HK-2 (cell line): ENCODE measurements around the gene SLC16A12.
A peak's percentile ranks its signal among the peaks of the same experiment; 100 is the strongest.
"Not testable (repeated sequence)": the region's sequence is repeated elsewhere in the genome, so short reads cannot be mapped to it uniquely, and the experiment has no call there.

Source experiments
- DNase-seq: peaks from one replicate; pipeline ENCODE4 v3.0.0-alpha.2; 2018; ENCODE audit not compliant: unreplicated experiment

SLC16A12 gene

DNA sequence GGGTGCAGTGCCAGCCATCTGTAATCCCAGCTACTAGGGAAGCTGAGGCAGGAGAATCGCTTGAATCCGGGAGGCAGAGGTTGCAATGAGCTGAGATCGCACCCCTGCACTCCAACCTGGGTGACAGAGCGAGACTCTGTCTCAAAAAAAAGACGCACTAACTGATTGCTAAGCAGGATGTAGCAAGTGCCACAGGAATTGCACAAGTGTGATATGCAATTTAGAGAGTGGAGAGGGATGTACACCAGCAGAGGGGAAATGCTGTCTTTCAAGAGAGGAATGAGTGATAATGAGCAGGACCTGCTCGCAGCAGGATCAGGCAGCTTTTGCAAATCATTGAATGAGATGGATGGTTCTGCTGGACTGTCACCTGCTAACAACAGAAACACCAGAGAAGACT, 13.3 kb upstream of the SLC16A12 start:
- no peak for DNase-seq

DNA sequence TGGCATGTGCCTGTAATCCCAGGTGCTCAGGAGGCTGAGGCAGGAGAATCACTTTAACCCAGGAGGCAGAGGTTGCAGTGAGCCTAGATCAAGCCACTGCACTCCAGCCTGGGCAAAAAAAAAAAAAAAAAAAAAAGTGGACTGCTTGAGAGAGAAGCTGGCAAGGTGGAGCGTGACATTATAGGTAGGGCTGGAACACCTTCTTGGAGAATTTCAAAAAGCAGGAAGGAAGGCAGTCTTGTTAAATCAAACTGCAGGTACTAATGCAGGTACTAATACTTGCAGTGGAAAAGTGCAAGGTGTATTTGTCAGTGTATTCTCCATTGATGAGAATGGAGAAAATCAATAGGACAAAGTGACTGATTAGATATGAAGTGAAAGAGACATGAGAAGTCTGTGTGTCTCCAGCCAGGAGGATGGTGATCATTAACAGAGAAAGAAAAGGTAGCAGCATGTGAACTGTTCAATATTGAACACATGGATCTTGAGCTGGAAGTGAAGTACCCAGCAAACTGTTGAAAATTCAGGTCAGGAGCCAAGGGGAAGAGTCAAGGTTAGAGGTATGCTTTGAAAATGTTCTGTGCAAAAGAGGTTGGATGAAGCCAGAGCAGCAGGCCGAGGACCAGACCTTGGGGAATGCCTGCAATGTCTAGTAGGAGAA, 12.6 kb upstream of the SLC16A12 start:
- no peak for DNase-seq

DNA sequence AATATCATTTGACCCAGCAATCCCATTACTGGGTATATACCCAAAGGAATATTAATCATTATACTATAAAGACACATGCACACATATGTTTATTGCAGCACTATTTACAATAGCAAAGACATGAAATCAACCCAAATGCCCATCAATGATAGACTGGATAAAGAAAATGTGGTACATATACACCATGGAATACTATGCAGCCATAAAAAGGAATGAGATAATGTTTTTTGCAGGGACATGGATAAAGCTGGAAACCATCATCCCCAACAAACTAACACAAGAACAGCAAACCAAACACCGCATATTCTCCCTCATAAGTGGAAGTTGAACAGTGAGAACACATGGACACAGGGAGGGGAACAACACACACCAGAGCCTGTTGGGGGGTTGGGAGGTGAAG, 11.3 kb upstream of the SLC16A12 start:
- not testable (repeated sequence) for DNase-seq

DNA sequence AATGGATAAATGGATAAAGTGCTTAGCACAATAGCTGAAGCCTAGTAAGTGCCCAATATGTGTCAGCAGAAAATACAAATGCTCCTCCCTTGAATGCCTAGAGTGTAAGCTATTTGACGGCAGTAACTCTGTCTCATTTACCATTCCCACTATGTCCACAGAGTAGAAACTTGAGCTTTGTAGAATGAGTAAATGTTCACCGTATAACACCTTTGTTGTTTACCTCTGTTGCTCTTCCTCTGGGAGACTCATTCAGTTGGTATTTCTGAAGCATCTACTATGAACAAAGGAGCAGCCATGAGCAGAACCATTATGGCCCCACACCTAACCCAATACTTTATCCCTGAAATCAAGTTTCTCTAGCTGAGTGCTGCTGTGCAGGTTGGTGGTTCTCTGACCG, 8.4 kb upstream of the SLC16A12 start:
- no peak for DNase-seq

DNA sequence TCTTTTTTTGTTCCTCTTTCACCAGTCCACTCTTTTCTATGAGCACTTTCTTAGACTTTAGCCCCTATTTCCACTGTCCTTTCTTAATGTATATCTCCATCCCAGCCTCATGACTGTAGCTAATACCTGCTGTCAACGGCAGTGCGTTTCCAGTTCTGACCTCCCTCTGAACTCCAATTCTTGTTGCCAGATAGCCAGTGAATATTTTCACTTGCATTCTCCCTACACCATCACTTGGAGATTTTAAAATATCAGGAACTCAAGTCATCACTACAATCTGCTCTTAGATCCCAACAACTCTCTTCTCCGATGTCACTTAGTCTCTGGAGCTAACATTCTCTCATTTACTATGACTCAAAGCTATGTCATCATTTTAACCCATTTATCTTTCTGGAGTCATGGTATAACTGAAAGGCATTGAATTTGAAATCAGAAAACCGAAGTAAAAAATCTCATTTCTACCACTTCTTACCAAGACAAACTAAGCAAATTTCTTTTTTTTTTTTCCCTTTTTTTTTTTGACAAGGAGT, 5.1 kb upstream of the SLC16A12 start:
- no peak for DNase-seq

DNA sequence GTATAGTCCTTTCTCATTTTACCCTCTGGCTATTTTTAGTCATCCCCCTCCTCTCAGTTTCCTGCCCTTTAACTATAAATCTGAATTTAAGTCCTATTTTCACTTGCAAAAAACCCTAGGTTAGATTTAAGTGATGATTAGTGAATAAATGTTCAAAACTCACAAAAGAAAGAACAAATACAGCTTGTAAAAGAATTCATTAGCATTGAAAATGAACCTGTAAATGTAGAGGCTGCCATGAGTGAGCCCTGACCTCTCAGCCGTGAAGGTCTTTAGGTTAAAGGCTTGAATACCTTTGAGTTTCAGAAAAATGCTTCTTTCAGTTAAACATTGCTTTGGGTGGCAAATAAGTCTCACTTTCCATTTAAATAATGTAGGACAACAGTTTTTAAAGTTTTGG, 2.0 kb upstream of the SLC16A12 start:
- DNase-seq: no peak

DNA sequence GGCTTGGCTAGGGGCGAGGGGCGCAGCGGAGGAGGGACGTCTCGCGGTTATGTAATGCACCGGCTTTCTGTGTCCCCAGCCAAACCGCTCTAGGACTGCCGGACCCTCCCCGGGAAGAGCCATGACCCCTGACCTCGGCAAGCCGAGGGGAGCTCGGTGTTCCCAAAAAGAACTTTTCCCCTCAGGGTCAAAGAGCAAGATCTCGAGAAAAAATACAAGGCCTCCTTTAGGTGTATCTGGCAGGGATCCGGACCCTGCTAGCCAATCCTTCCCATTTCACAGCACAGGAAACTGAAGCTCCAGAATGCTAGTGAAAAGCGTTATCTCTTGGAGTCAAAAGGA, 590 bp upstream of the SLC16A12 start:
- DNase-seq: no peak

DNA sequence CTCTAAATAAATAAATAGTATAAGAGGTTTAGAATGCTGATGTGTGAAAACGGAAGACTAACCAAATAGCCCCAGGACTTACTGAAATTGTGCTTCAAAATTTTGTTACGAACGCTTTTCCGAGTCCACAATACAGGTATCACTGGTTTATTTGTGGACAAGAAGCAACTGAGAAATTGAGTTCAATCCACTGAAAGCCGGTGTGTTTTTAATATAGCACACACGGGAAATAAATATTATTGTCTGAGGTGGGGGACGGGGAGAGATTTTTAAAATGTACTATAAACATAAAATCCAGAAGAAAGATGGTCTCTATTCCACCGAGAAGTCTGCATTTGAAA, 598 bp downstream of the SLC16A12 start:
- DNase-seq: no peak

DNA sequence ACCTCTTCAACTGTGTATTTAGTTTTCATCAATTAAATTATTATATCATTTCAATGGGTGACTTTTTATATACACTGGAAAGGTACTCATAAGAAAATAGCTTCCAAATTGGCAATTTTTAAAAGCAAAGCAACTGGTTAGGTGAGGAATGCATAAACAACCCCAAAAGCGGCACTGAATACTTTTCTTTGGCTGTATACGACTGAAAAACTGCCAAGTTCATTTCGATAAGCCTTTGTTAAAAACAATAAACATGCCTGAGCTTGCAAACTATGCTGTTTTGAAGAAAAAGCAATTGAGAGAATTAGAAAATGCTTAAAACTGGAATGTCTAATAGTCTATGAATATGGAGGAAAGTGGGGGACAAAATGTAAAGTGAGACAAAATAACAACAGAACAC, 2.9 kb downstream of the SLC16A12 start:
- DNase-seq: no peak

DNA sequence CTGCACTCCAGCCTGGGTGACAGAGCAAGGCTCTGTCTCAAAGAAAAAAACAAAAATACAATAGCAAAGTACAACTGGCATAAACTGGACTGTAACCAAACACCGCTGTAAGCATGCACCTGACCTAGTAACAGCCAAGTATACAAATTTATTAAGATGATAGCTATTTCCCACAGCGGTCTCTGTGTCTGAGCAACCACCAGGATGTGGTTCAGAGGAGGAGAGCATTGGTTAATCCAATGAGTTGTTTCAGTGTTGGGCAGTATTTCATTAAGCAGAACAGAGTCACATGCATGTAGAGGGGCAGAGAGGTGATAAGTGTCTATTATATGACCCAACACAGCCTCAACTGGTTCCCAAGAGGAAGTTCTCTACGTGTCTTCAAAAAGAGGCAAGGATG, 4.0 kb downstream of the SLC16A12 start:
- DNase-seq: no peak

DNA sequence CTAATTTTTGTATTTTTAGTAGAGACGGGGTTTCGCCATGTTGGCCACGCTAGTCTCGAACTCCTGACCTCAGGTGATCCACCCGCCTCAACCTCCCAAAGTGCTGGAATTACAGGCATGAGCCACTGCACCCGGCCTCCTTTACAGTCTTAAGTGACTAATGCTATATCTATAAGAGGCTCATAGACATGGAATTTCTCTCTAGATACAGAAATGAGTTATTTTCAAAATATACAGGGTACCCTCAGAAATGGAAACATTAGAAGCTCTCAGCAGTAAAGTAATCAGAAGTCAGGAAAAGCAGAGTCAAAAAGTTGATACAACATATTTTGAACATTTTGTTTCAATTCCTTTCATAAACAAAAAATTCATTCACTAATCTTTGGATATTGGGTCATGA, 5.7 kb downstream of the SLC16A12 start:
- DNase-seq: not testable (repeated sequence)

DNA sequence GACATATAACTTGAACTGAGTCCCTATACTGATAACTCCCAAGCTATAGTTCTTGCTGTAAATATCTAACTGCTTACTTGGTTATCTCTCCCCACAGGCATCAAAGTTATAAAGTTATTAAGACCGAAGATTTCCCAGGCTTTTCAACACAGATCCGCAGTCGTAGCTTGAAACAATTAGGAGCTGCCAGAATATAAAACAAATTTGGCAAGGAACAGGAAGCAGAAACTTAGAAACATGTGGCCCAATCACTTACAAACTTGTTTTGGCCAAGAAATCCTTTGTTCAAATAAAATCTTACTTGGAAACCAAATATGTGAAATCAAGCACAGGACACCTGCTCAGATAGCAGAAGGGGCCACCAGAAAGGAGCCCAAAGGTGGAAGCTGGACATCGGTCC, 9.0 kb downstream of the SLC16A12 start:
- no peak for DNase-seq

DNA sequence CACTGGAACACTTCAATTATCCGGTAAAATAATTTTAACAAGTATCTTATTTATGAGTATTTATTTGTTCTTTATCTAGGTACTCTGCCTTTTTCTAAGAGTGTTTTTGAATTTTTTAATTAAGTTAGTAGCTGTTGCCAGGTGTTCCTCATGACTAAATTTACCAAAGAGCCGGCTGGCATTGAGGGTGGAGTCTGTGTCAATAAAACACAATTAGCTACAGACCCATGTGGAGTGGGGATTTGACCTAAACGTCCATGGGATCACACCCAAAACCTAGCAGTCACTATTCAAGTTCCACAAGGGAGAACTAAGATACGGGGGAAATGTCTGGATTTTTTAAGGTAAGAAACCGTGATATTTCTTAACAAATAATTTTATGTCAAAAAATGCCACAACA, 9.8 kb downstream of the SLC16A12 start:
- DNase-seq: no peak

DNA sequence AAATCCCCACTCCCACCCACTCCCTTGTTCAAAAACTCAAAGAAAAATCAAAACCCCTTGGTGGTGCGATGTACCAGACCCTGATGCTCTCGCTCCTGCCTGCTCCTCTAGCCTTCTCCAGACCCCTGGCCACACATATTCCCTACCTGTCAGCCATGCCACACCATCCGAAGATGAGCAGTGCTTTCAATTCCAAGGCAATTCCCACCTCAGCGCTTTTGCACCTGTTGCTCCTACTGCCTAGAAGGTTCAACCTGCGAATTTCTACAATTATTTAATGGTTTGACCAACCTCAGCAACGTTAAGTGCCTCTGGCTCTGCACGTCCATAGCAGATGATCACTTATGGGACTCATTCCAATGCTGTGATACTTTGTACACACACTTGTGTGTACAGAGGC, 11.1 kb downstream of the SLC16A12 start:
- no peak for DNase-seq

DNA sequence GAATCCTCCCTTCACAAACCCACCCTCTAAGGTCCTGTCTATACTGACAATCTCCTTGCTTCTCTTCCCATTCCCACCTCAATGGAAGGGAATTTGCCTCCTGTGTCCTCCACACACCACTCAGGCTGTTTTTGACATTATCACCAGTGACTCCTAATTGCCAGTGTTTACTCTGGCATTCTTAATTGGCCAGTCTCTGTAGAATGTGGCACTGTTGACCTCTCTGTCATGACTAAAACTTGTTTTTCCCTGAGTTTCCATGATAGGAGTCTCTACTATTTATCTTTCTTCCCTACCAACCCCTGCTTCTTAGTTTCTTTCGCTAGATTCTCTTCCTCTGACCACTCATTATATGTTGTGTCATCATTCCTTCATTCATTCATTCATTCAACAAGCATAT, 12.1 kb downstream of the SLC16A12 start:
- no peak for DNase-seq

DNA sequence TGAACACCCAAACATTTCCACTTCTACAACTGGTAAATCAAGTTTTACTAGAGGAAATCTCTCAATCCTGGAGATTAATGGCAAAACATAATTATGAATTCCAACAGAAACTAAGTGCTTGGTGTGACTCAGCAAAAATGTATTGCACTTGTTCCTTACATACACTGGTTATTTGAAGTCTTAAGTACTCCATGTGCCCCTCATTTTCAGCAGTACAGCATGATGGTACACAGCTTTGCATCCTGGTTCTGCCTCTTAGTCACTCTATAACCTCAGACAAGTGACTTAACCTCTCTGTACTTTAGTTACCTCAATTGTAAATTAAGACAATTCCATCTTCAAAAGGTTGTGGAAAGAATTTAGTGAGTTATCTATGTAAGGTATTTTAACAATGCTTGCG, 12.9 kb downstream of the SLC16A12 start:
- no peak for DNase-seq

DNA sequence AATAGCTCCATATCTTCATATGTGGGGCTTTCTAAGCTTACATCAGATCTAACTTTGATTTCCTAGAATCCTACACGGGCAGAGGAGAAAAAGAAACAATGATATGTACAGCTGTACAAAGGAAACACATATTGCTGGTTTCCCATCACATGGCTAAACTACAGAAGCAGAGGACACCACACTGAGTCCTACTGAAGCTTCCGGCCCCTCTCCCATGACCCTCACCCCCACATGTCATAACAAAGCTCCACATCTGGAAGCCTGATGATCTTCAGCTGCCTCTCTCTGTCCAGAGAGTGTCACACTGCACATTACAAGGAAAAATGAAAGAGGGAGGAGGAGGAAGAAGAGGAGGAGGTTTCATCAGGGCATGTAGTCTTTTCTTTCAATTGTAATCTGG, 14.0 kb downstream of the SLC16A12 start:
- no peak for DNase-seq

DNA sequence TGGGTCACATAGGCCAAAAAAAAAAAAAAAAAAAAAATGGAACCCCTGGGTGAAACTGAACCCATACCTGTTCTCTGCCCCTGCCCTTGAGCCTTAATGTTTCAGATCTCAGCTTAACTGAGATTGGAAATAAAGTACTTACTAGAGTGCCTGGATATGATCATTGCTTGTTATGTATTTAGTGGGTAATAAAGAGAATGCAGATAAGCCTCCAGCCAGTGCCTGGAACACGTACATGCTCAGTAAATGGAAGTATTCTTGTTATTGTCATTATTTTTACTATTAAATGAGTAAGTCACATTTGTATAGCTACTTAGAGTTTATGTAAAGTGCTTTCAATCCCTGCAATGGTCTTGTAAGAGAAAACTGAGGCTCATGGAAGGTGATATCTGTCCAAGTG, 14.7 kb downstream of the SLC16A12 start:
- DNase-seq: no peak

DNA sequence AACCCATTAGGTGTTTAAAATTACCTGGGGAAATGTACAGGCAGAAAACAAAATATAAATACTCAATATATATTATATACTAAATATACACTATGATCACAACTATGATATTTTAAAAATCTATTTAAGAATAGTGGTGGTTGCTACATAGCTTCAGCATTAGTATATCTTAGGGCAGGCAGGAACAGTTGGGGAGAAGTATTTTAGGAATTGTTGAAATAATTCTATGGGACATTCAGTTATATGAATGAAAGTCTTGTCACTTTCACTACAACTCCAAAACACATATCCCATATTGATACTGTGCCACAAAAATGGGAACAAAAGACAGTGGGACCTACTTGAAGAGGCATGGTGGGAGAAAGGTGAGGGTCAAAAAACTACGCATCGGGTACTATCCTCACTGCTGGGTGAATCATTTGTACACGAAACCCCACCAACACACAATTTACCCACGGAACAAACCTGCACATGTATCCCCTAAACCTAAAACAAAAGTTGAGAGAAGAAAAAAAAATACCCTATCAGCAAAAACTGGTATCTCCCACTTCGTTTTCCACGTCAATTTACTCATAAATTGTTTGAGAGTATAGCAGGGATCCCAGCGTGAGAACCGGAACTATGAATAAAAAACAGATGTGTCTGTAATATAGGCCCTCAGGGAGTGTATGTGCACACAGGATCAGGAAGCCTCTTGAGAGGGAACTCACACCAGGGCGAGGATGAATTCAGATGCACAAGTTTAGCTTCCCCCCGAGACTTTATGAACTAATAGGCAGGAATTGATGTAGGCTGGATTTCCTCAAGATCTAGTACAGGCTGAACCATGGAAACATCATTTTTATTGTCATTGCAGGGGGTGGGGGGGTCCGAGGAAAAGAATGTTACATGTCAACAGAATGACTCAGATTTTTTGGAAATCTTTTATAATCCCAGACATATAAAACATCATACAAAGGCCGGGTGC, 16.2 kb downstream of the SLC16A12 start:
- DNase-seq: no peak

DNA sequence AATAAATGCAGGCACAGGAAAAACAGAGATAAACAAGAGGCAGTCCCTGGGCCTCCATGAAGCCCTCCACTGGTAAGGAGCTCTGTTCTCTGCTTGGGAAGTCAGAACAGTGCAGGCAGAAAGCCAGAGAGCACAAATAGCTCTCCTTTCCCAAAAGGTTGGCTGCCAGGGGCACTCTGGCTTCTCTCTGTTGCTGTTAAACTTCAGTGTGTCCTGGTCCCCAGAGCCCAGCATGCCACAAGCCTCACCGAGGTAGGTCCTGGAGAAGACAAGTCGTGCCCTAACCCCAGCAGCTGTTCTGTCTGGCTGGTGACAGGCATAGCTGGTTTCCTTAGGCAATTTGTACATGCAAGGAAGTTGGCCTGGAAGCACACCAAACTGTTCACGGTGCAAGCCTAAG, 17.3 kb downstream of the SLC16A12 start:
- DNase-seq: no peak

DNA sequence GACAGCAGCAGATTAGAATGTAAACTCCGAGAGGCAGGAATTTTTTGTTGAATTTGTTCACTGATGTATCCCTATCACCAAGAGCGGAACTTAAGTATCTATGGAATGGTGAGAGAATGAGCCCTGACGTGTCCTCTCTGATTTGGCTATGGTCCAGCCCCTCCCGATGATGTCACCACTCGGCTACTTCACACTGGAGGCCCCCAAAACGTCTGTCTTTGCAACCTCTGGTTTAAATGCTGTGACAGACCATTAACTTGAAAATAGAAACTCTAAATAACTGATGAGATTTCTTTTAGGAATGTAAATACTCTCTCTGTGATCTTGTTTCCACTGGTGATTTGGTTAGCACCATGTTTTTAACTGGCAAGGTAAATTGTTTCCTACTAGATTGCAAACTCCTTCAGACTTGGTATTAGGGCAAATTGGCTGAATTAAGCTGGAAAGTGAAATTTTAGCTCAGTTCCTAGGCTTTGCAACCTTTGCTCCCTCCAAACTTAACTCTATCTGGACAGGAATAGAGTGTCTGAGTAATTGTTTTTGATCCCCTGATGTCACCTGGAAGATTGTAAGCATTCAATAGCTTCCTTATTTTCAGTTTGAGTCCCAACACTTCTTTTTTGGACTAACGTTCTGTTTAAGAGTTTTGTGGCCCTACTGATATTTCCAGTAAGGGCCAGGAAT, 19.1 kb downstream of the SLC16A12 start:
- peak; percentile 90 for DNase-seq

DNA sequence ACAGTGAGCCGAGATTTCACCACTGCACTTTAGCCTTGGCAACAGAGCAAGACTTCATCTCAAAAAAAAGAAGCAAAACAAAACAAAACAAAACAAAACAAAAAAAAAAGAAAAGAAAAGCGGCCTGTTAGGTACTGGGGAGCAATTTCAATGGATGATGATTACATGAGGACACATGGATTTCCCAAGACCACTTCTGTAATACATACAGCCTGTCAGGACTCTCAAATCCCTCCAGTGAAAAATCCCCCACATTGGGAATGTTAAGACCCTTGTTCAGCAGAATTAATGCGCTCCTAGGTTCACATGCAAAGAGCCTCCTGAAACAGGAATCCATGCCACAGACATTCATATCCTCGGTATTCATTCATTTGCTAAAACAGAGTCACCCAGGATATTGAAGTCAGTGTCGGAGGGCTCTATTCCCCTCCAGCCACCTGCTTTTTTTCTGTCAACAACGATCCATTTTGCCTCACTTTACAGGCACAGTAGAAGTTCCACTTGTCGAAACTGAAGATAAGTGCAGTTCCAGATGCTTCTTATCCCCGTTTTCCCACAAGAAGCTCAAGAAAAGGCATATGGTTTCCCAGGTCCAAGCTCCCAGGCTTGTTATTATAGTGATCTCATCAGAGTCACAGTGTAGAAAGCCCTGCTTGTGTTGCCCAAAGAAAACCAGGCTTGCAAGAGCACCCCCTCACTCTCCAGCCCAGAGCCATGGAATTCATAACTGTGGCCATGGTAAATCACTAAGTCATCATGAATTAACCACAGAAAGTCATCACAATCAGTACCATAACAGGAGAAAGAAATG, 20.2 kb downstream of the SLC16A12 start:
- peak; percentile 75 for DNase-seq
